HG03060 (cell line): Measurements from ENCODE around the gene CBR1.
"Not testable (repeated sequence)": the region's sequence is repeated elsewhere in the genome, so short reads cannot be mapped to it uniquely, and the experiment has no call there.

Experiments used
- ATAC-seq: cut with Tn5 transposase; IDR thresholded peaks from one replicate; pipeline ENCODE4 v1.9.1; 2021; ENCODE audit warnings: low read depth, moderate number of reproducible peaks; ENCODE audit not compliant: unreplicated experiment

The CBR1 gene

GRCh38 chr21:36077758-36078157, 7.9 kb downstream of the CBR1 start:
- ATAC-seq: no peak

GRCh38 chr21:36079010-36079649, 9.3 kb downstream of the CBR1 start:
- ATAC-seq: no peak

GRCh38 chr21:36079671-36080070, 9.8 kb downstream of the CBR1 start:
- ATAC-seq: no peak

DNA sequence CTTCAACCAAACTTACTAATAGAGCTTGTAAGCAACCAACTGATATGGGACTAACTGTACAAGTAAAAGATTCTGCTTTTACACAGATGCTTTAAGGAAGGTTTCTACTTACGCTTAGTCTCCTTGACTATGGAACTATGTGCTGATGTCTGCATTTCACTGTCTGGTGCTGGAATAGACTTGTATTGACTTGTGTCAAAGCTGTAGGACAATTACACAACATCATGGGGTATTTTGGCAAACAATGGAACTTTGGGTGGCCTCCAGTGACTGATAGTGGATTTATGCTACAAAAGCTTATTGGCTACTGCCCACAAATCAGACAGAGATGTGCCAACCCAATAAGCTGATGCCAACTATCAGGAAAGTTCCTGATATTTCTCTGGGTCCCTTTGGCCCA, 10.6 kb downstream of the CBR1 start:
- ATAC-seq: no peak

- ATAC-seq: no peak
Measured at GRCh38 chr21:36082237-36082664, 12.4 kb downstream of the CBR1 start.

- no peak for ATAC-seq
Measured at GRCh38 chr21:36087362-36088138, 17.7 kb downstream of the CBR1 start.

- no peak for ATAC-seq
Measured at GRCh38 chr21:36089946-36090345, 20.1 kb downstream of the CBR1 start.

GRCh38 chr21:36092681-36093080, 22.9 kb downstream of the CBR1 start:
- no peak for ATAC-seq

DNA sequence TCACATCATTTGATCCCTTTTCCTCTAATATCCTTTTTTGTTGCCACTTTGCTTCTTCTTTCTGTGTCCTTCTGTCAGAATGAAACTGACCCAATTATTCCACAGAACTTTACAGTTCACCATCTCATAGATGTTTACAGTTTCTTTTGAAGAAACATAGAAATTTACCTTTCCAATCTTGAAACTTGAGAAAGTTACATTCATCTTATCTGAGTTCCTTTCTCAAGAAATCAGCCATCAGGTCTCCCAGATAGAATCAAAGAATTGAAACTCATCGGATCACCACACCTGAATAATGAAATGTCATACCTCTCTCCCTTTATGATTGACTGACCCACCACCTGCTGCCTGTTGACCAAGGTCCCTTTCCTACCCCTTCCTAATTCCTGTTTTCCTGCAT, 23.7 kb downstream of the CBR1 start:
- no peak for ATAC-seq

DNA sequence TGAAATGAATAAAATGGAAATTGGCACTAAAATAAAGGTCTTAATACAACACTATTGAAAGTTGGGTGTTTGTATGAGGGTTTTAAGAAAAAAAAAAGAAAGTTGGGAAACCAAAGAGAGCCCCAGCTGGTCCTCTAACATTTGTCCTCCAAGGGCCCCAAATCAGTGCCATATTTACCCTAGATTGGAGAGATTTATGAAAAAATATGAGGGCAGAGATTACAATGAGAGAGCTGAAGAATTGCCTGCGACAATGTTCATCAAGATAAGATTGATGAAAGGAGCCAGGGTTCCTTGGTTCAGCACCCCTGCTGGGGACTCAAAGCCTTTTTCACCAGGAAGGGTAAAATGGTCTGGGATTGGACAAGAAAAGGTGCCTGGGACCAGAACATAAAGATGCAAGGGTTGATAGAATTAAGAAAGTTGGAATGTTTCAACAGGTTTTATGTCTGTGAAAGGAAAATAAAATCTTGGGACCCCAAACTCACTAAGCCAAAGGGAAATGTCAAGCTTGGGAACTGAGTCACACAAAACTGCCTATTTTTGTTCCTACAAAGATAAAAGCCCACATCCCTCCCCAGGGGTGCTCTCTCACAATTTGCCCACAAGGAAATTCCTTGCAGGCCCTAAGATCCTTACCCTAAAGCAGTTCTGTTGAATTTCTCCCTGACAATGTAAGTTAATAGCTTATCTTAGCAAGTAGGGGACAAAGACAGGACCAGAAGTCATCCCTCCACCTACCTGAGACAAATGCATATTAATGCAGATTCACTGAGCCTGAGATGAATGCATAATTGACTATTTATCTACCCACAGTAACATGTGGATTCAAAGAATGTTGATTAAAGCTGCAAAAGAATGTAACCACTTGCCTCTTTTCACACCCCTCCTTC, 26.8 kb downstream of the CBR1 start:
- no peak for ATAC-seq

- no peak for ATAC-seq
Measured at GRCh38 chr21:36097427-36098181, 27.8 kb downstream of the CBR1 start.

GRCh38 chr21:36098182-36098532, 28.3 kb downstream of the CBR1 start:
- no peak for ATAC-seq

DNA sequence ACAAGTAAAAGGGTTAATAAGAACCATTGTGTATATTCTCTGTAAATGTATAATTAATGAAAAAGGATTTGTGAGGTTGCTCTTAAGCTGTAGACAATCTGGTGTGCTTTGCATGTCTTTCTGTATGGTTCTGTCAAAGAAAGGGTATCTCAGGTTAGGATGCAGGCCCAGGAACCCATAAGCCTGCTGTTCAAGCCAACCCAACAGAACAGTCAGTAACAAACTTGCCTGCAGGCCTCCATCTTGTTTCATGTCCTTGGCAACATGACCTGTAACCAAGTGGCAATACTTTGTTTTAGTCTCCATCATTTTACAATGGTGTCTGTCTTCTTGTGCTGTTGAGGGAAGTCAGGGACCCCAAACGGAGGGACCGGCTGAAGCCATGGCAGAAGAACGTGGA, 29.2 kb downstream of the CBR1 start:
- no peak for ATAC-seq

DNA sequence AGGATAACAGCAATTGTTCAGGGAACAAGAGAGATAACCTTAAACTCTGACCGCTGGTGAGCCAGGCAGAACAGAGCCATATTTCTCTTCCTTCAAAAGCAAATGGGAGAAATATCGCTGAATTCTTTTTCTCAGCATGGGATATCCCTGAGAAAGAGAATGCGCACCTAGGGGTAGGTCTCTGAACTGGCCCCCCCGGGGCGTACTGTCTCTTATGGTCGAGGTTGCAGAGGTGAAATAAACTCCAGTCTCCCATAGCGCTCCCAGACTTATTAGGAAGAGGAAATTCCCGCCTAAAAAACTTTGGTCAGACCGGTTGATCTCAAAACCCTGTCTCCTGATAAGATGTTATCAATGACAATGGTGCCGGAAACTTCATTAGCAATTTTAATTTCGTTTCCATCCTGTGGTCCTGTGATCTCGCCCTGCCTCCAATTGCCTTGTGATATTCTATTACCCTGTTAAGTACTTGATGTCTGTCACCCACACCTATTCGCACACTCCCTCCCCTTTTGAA, 29.9 kb downstream of the CBR1 start:
- ATAC-seq: not testable (repeated sequence)

DNA sequence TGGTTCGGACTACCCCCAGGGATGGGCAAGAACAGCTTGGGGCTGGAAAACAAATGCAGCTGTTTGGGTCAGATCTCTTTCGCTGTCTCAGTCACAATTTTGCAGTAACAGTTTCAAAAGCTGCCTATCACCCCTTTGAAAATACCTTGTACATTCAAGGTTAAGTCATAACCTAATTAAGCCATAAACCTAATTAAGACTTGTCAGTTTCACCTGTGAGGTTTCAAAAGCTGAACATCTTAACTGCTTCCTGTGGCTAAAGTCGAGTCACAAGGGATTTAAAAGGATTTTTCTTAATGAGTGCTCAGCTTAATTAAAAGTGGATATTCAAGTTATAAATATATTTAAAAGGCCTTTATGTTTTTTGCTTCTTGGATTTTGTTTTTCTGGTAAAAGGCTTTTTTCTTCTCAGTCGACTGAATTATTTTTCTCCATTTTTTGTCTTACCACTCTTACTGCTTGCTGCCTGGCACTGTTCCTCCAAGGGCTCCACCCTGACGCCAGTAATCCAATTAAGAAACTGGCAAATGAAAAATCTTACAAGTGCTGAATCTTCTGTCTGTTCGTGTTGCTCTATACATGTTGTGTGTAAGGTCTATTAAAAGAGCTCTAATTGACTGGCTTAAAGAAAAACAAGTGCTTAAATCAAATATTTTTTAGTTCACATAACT, 31.3 kb downstream of the CBR1 start:
- ATAC-seq: no peak

- ATAC-seq: no peak
Measured at GRCh38 chr21:36103434-36103833, 33.6 kb downstream of the CBR1 start.

DNA sequence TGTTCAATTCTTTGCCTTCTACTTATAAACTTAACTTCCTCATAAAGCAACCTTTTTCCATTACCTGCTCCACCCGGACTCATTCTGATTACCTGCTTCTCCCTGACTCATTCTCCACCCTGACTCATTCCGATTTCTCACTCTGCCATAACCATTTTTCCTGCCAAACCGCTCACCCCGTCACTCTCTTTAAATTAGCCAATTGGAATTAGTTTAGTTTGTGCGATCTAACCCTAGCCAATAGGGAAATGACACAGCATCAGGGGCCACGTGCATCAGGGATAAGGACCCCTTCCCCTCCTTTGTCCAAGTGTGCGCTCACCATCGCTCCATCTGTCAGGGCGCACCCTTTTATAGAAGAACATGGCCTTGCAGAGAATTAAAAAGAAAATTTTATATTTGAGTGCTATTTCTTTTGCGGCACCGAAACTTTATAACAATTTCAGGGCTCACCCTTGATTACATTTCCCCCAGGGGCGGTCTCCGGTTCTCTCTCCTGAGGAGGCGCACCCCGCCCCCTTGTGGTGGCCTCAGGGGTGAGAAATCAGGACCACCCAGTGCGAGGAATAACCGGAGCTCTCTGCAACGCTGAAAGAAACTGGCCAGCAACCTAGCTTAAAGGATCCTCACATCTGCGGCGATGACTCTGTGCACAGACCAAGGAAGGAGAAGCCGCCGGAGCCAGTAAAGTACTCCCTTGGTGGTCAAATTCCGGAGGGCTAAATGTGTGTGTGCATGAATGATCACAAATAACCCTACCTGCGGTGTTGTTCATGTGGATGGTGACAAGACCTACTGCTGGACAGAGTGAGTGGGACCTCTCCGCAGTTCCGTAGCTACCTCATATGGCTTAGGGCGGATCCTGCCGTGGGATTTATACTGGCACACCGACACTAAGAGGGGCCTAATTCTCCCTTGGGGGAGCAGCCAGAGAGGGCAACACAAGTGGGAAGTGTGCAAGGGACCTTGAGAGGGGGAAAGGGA, 34.8 kb downstream of the CBR1 start:
- no peak for ATAC-seq

DNA sequence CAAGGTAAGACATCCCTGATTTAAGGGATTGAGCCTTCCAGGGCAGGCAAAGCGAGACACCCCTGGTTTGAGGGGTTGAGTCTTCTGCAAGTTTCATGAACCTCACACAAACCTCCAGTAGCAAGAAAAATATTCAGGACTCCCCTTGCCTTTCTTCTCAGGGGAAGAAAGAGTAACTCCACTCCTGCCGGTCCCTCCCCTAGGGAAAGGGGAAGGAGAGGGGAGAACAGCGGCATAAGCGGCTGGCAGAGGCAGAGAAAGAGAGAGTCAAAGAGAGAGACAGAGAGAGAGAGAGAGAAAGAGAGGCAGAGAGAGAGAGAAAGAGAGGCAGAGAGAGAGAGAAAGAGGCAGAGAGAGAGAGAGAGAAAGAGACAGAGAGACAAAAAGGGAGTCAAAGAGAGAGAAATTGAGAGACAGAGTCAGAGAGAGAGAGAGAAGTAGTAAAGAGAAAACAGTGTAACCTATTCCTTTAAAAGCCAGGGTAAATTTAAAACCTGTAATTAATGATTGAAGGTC, 35.6 kb downstream of the CBR1 start:
- ATAC-seq: no peak
